K562 (cell line): Measurements from ENCODE around the gene CNGA4. TPM values are rescaled to one million over a fixed set of nuclear protein-coding genes. Genes with fewer than 3 reads are reported as not detected.

Experiments
- ATAC-seq: fragments of 200-7000 bp; cut with Tn5 transposase; 3 replicates; pipeline ENCODE4 v1.9.1; 2020; ENCODE audit warnings: moderate library complexity
- BruUV-seq: library from RNA; stranded (reverse); fragments of 400-500 nt; replicated peaks from 2 replicates; lab custom pipeline; 2021; lab: Mats Ljungman, UMichigan
- CTCF ChIA-PET: fragments of 300-600 bp; formaldehyde crosslinking; extraction: SDS; loops from one replicate; lab custom pipeline; 2021; ENCODE audit warnings: low intra/inter-chr PET ratio; lab: Yijun Ruan, JAX
- POLR2A ChIA-PET: fragments of 300-600, 350-650 bp; sonication (Branson Sonifier 250); formaldehyde crosslinking; extraction: SDS; loops from one replicate; lab custom pipeline; 2021; ENCODE audit warnings: antibody characterized with exemption, inconsistent platforms; lab: Yijun Ruan, JAX
- DNase-seq, 4 experiments: peaks; one replicate each; pipeline versions ENCODE4 v3.0.0 to v3.0.0-alpha.2; 2011 to 2018; ENCODE audit warnings: low spot score in 3 of 4, mixed read lengths in 3 of 4; ENCODE audit errors: extremely low read depth in 1 of 4
- FAIRE-seq: peaks from 2 replicates; lab custom pipeline; 2011; peaks lifted over from hg19 to GRCh38; lab: Jason Lieb, UNC
- H2AFZ ChIP-seq: 2 replicates; pipeline ENCODE4 v1.6.0; 2011; ENCODE audit warnings: low read depth, low read length, control low read depth, inconsistent platforms
- H3K27ac ChIP-seq: fragments of 200-600 bp; 3 replicates; pipeline ENCODE4 v1.8.0; 2011; ENCODE audit warnings: low read depth, mild to moderate bottlenecking, control low read depth, inconsistent platforms, low read length, moderate library complexity, mixed read lengths; ENCODE audit errors: extremely low read depth
- H3K27me3 ChIP-seq, 2 experiments: fragments of 300-600 bp in 1 of 2; 2 replicates in 1 of 2; 3 replicates in 1 of 2; pipeline versions ENCODE4 v1.6.0 to v1.8.0; 2011; ENCODE audit warnings: inconsistent platforms in 2 of 2, low read length in 2 of 2, mild to moderate bottlenecking in 1 of 2, mixed read lengths in 1 of 2, moderate library complexity in 1 of 2; ENCODE audit not compliant: control insufficient read depth in 2 of 2, insufficient read depth in 2 of 2
- H3K36me3 ChIP-seq: fragments of 300-600 bp; 3 replicates; pipeline ENCODE4 v1.8.0; 2011; ENCODE audit warnings: mild to moderate bottlenecking, low read length, inconsistent platforms; ENCODE audit not compliant: control insufficient read depth, insufficient read depth
- H3K4me1 ChIP-seq, 2 experiments: fragments of 200-600 bp in 1 of 2; replicated peaks in 1 of 2; 2 replicates in 1 of 2; 3 replicates in 1 of 2; pipeline versions ENCODE4 v1.5.1 to v1.8.0; 2011; ENCODE audit warnings: inconsistent platforms in 2 of 2, low read length in 2 of 2, mild to moderate bottlenecking in 1 of 2, mixed read lengths in 1 of 2, moderate library complexity in 1 of 2; ENCODE audit not compliant: control insufficient read depth in 2 of 2, insufficient read depth in 2 of 2
- H3K4me2 ChIP-seq: 2 replicates; pipeline ENCODE4 v1.6.1; 2011; ENCODE audit warnings: low read length, control low read depth, inconsistent platforms, mixed read lengths; ENCODE audit not compliant: insufficient read depth
- H3K4me3 ChIP-seq: fragments of 200-600 bp; sonication (generic), shearing (Covaris generic); 2 replicates; pipeline ENCODE4 v1.5.1; 2016; ENCODE audit warnings: control low read depth, inconsistent platforms
- H3K79me2 ChIP-seq: fragments of 200-600 bp; 3 replicates; pipeline ENCODE4 v1.8.0; 2011; ENCODE audit warnings: low read length, inconsistent platforms; ENCODE audit not compliant: control insufficient read depth, insufficient read depth
- H3K9ac ChIP-seq, 2 experiments: 2 replicates each; pipeline versions ENCODE4 v1.6.0 to v1.6.1; 2011; ENCODE audit warnings: low read depth in 2 of 2, low read length in 2 of 2, control low read depth in 1 of 2, inconsistent platforms in 1 of 2, mild to moderate bottlenecking in 1 of 2, mixed read lengths in 1 of 2; ENCODE audit not compliant: insufficient read depth in 1 of 2
- H3K9me1 ChIP-seq: one replicate; pipeline ENCODE4 v1.6.0; 2011; ENCODE audit warnings: inconsistent platforms, mild to moderate bottlenecking, low read length, moderate library complexity; ENCODE audit not compliant: control insufficient read depth, insufficient read depth
- H3K9me3 ChIP-seq: replicated peaks from 2 replicates; pipeline ENCODE4 v1.5.1; 2011; ENCODE audit warnings: low read depth, low read length, inconsistent platforms; ENCODE audit not compliant: control insufficient read depth, insufficient read depth
- H4K20me1 ChIP-seq: replicated peaks from 2 replicates; pipeline ENCODE4 v1.6.1; 2011; ENCODE audit warnings: low read length, inconsistent platforms, mixed read lengths; ENCODE audit not compliant: control insufficient read depth, insufficient read depth
- CLOCK ChIP-seq: fragments of 250-450 bp; sonication (Bioruptor Pico); IDR thresholded peaks from 2 replicates; pipeline ENCODE4 v1.4.0; 2020; ENCODE audit warnings: mild to moderate bottlenecking, moderate library complexity, borderline replicate concordance
- DPF2 ChIP-seq: fragments of 450-650 bp; IDR thresholded peaks from 2 replicates; pipeline ENCODE4 v1.6.1; 2016
- FOXJ2 ChIP-seq: fragments of 200-800 bp; sonication (Bioruptor generic); IDR thresholded peaks from 2 replicates; pipeline ENCODE4 v1.6.1; 2016; ENCODE audit warnings: missing genetic modification characterization, missing compliant biosample characterization
- HDAC1 ChIP-seq, 2 experiments: fragments of 450-650 bp; IDR thresholded peaks; 2 replicates each; pipeline ENCODE4 v1.6.1; 2016 to 2017; ENCODE audit warnings: inconsistent platforms in 1 of 2, mild to moderate bottlenecking in 1 of 2, moderate library complexity in 1 of 2
- HEY1 ChIP-seq: fragments of 250-450 bp; sonication (Bioruptor Pico); IDR thresholded peaks from 2 replicates; pipeline ENCODE4 v1.5.0; 2020; ENCODE audit warnings: mild to moderate bottlenecking, moderate library complexity, borderline replicate concordance
- HIVEP1 ChIP-seq: fragments of 250-450 bp; sonication (Bioruptor Pico); IDR thresholded peaks from 2 replicates; pipeline ENCODE4 v1.4.0; 2020; ENCODE audit warnings: mild to moderate bottlenecking
- HMG20A ChIP-seq: fragments of 450-650 bp; formaldehyde crosslinking; conservative IDR thresholded peaks from 2 replicates; pipeline ENCODE4 v1.4.0; 2020; ENCODE audit warnings: mild to moderate bottlenecking, mixed read lengths
- HMGN3 ChIP-seq: IDR thresholded peaks from 2 replicates; pipeline ENCODE4 v1.6.1; 2011; ENCODE audit warnings: borderline replicate concordance, low read depth, mild to moderate bottlenecking, mixed read lengths, low read length; ENCODE audit not compliant: insufficient read length; ENCODE audit errors: extremely low read depth
- NELFE ChIP-seq: IDR thresholded peaks from 2 replicates; pipeline ENCODE4 v1.6.1; 2011; ENCODE audit warnings: mild to moderate bottlenecking; ENCODE audit not compliant: insufficient read depth, insufficient read length
- NR0B1 ChIP-seq: fragments of 450-650 bp; IDR thresholded peaks from one replicate; pipeline ENCODE4 v1.6.1; 2018; ENCODE audit warnings: mild to moderate bottlenecking, moderate library complexity; ENCODE audit not compliant: partially characterized antibody
- U2AF2 ChIP-seq: fragments of 200-400 bp; formaldehyde crosslinking; optimal IDR thresholded peaks from 2 replicates; pipeline ENCODE3; 2017; ENCODE audit warnings: low read depth, mild to moderate bottlenecking, low read length
- YBX1 ChIP-seq: fragments of 450-650 bp; IDR thresholded peaks from 2 replicates; pipeline ENCODE4 v1.7.1; 2016; ENCODE audit warnings: mild to moderate bottlenecking
- ZFP91 ChIP-seq: sonication (generic); formaldehyde crosslinking; IDR thresholded peaks from 2 replicates; pipeline ENCODE4 v1.8.0; 2022; ENCODE audit warnings: mild to moderate bottlenecking, missing genetic modification reagents
- ZNF174 ChIP-seq: fragments of 250-450 bp; sonication (Bioruptor Pico); IDR thresholded peaks from 2 replicates; pipeline ENCODE4 v1.4.0; 2020; ENCODE audit warnings: mild to moderate bottlenecking
- ZNF695 ChIP-seq: fragments of 450-650 bp; formaldehyde crosslinking; IDR thresholded peaks from 2 replicates; pipeline ENCODE4 v1.4.0; 2020; ENCODE audit warnings: mild to moderate bottlenecking, moderate library complexity
- WGBS: fragments of 100-300 bp; shearing (Covaris generic); methylation state at CpG from one replicate; pipeline ENCODE4 v1.1.6; 2016; ENCODE audit warnings: low coverage, mixed read lengths; ENCODE audit not compliant: insufficient coverage; ENCODE audit errors: missing lambda C conversion rate; 5-methylcytosine and 5-hydroxymethylcytosine counted together
- in situ Hi-C: fragments of 300-500 bp; cut with MboI; formaldehyde crosslinking; loops from 4 replicates; pipeline ENCODE4 v1.15.0; 2018; ENCODE audit warnings: inconsistent platforms, mixed read lengths
- intact Hi-C: fragments of 100-400 bp; cut with micrococcal nuclease; formaldehyde crosslinking; loops from 2 replicates; pipeline ENCODE4 v1.14.2; 2022
- polyA plus RNA-seq, 8 experiments: library from polyadenylated mRNA; depleted of rRNA in 4 of 8; stranded (reverse) in 5 of 8; unstranded in 3 of 8; fragments of >200 nt; fragmentation: Nextera tagmentation in 2 of 8; fragmentation: Illumina TruSeq in 1 of 8; extraction: Ambion mirVana in 2 of 8; extraction: Trizol in 1 of 8; gene quantifications; 2 replicates each; pipeline versions ENCODE4 v1.2.1 to v1.2.3, GENCODE V29; 2011 to 2014; ENCODE audit warnings: inconsistent platforms in 1 of 8, missing spikeins in 1 of 8
- total RNA-seq, 7 experiments: library from RNA; depleted of rRNA in 6 of 7; stranded (reverse); fragments of >200 nt in 6 of 7; fragmentation: Illumina TruSeq in 2 of 7; extraction: Trizol in 2 of 7; gene quantifications; 2 replicates each; pipeline versions ENCODE4 v1.2.1 to v1.2.3, GENCODE V29; 2011 to 2021; ENCODE audit warnings: low replicate concordance in 1 of 7

The CNGA4 gene
- total and polyA plus RNA-seq, 9 of the 15 experiments (the other 6 are each of a cell fraction or from before 2014, with no cell fraction given): 0.04 to 0.09 (median 0.06) TPM; not detected in 6

- Histone ChIP-seq H3K4me1 (peaks cover 3 to 15% of the 10 kb centered on the region in 2 experiments; a peak in 4 of 5 replicates), H2AFZ (no peak overlapping the region), H3K4me2 (no peak overlapping the region), H3K27me3 (peaks cover 3 to 7% of the 10 kb centered on the region in 2 experiments; a peak in 4 of 5 replicates), H3K4me3 (no peak overlapping the region), H4K20me1 (no peaks in the 10 kb centered on the region), H3K9me1 (no peaks in the 10 kb centered on the region), H3K9me3 (no peaks in the 10 kb centered on the region), H3K36me3 (no peaks in the 10 kb centered on the region), H3K27ac (no peak overlapping the region), H3K9ac (no peak overlapping the region)
- FAIRE-seq: no peak
- whole genome bisulfite sequencing: 33% methylated on average over 1 of the region's 1 CpG
- no peak for ATAC-seq
- CTCF ChIA-PET: interaction anchor here (1.6 kb wide), 1 partner anchor 101 kb away, joined by 4 read pairs; no protein-coding TSS in a partner anchor
- POLR2A ChIA-PET: interaction anchor here (0.6 kb wide), 2 partner anchors 10 to 1210 kb away, joined by 3 read pairs; no protein-coding TSS in a partner anchor
- TF ChIP-seq NELFE (no peak), CLOCK (CRISPR knock-in tag) (no peak), HEY1 (no peak), HMG20A (CRISPR knock-in tag) (no peak), ZNF695 (CRISPR knock-in tag) (no peak), HMGN3 (no peak), ZFP91 (CRISPR knock-in tag) (no peak), DPF2 (no peak), U2AF2 (no peak), NR0B1 (no peak), ZNF174 (no peak), FOXJ2 (no peak), HDAC1 (IDR thresholded peaks at IDR 0.05) (no peak), HIVEP1 (CRISPR knock-in tag) (no peak), YBX1 (no peak)
- TF ChIP-seq, all 486 proteins: peak for 0
- no peaks in the 10 kb centered on the region for H3K79me2 ChIP-seq
- DNase-seq: no peak
- intact Hi-C loops (no loop called here), in situ Hi-C loops (no loop called here)
- no TSS peak for BruUV-seq
Observed at GRCh38 chr11:6253197-6253596, 14.3 kb downstream of the CNGA4 start.
